ENCODE data around the gene GBA2.

Gene GBA2

GRCh38 chr9:35749515-35750255 lies 657 bp upstream of the GBA2 start:
- no peak for DNase-seq (ENCODE audit: low read depth in 1 of 2, low spot score in 1 of 2)
- Histone ChIP-seq H3K4me3 (replicated peaks; ENCODE audit: insufficient read depth, low read length) (peak overlapping the region; percentile 88), H3K27me3 (ENCODE audit: insufficient read depth, poor library complexity, severe bottlenecking) (no peaks in the 10 kb centered on the region), H3K27ac (replicated peaks) (peak overlapping the region; percentile 61)
- TF ChIP-seq SPI1 (IDR thresholded peaks at IDR 0.05; ENCODE audit: borderline replicate concordance, low read depth) (peak; percentile 29; the same call in 1 of the 2 replicates), POLR2AphosphoS5 (IDR thresholded peaks at IDR 0.05; ENCODE audit: low read depth) (no peak)

DNA sequence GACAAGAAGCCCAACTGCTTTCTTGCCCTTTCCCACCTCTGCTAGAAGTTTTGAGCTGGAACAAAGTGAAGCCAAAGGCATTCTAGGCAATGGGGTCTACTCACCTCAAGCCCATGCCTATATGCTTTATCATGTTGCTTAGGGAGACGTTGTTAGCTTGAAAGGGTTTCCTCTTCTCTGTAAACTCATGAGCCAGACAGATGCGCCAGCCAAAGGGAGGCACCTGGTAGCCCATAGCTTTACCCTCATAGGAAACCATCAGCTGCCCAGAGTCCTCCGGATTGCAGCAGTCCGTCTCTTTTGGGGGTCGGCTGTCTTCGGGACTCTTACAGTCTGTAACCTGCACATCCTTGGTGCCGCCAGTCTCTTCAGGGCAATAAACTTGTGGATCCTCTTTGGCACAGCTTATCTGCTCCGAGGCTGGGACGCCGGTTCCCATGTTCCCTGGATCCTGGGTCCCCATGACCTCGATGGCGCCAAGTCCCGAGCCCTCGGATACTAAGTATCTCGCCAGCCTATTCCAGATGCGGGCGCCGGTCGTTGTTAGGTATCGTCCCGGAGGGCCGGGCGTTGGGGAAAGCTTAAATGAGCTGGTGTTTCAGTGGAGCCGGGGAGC lies 678 bp downstream of the GBA2 start:
- Histone ChIP-seq H3K27ac (replicated peaks) (peak overlapping the region; percentile 49), H3K27me3 (ENCODE audit: insufficient read depth, poor library complexity, severe bottlenecking) (no peaks in the 10 kb centered on the region), H3K4me3 (replicated peaks; ENCODE audit: insufficient read depth, low read length) (peak overlapping the region; percentile 88)
- TF ChIP-seq GABPA (IDR thresholded peaks at IDR 0.05; ENCODE audit: low read depth), result no peak
- DNase-seq (ENCODE audit: low read depth in 1 of 2, low spot score in 1 of 2), result no peak

DNA sequence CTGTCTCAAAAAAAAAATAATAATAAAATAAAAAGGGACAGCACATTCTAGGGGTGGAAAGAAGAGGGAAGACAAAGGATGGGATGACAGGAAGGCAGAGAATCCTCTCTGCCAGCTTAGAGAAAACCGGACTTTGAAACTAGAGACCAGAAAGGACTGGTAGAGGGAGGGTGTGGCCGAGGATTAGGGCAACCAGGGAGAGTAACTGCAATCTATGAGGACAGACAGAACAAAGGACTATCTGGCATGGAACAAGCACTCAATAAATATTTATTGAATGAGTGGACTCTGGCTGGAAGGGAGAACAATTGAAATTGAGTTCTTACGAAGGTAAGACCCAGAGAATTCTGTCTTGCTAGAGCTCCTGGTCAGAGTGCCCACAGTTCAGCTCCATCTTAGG lies 2.4 kb downstream of the GBA2 start:
- TF ChIP-seq POLR2AphosphoS5 (IDR thresholded peaks at IDR 0.05; ENCODE audit: low read depth), result no peak
- no peak for TF ChIP-seq SPI1 (IDR thresholded peaks at IDR 0.05; ENCODE audit: borderline replicate concordance, low read depth)
- TF ChIP-seq, protein P1, sequence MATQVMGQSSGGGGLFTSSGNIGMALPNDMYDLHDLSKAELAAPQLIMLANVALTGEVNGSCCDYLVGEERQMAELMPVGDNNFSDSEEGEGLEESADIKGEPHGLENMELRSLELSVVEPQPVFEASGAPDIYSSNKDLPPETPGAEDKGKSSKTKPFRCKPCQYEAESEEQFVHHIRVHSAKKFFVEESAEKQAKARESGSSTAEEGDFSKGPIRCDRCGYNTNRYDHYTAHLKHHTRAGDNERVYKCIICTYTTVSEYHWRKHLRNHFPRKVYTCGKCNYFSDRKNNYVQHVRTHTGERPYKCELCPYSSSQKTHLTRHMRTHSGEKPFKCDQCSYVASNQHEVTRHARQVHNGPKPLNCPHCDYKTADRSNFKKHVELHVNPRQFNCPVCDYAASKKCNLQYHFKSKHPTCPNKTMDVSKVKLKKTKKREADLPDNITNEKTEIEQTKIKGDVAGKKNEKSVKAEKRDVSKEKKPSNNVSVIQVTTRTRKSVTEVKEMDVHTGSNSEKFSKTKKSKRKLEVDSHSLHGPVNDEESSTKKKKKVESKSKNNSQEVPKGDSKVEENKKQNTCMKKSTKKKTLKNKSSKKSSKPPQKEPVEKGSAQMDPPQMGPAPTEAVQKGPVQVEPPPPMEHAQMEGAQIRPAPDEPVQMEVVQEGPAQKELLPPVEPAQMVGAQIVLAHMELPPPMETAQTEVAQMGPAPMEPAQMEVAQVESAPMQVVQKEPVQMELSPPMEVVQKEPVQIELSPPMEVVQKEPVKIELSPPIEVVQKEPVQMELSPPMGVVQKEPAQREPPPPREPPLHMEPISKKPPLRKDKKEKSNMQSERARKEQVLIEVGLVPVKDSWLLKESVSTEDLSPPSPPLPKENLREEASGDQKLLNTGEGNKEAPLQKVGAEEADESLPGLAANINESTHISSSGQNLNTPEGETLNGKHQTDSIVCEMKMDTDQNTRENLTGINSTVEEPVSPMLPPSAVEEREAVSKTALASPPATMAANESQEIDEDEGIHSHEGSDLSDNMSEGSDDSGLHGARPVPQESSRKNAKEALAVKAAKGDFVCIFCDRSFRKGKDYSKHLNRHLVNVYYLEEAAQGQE (IDR thresholded peaks at IDR 0.05; ENCODE audit: insufficient replicate concordance, low read depth), result no peak
- TF ChIP-seq GABPA (IDR thresholded peaks at IDR 0.05; ENCODE audit: low read depth), result no peak
- no peak for TF ChIP-seq CTCF (IDR thresholded peaks at IDR 0.05; ENCODE audit: insufficient read depth, low read length)
- Histone ChIP-seq H3K27me3 (ENCODE audit: insufficient read depth, poor library complexity, severe bottlenecking) (no peaks in the 10 kb centered on the region), H3K4me3 (replicated peaks; ENCODE audit: insufficient read depth, low read length) (peak overlapping the region; percentile 88), H3K27ac (replicated peaks) (no peak overlapping the region)
- no peak for DNase-seq (ENCODE audit: low read depth in 1 of 2, low spot score in 1 of 2)

- no peak for TF ChIP-seq GABPA (IDR thresholded peaks at IDR 0.05; ENCODE audit: low read depth)
- no peak for TF ChIP-seq CTCF (IDR thresholded peaks at IDR 0.05; ENCODE audit: insufficient read depth, low read length)
- no peak for TF ChIP-seq POLR2AphosphoS5 (IDR thresholded peaks at IDR 0.05; ENCODE audit: low read depth)
- TF ChIP-seq SPI1 (IDR thresholded peaks at IDR 0.05; ENCODE audit: borderline replicate concordance, low read depth), result no peak
- TF ChIP-seq, protein P1 (IDR thresholded peaks at IDR 0.05; ENCODE audit: insufficient replicate concordance, low read depth), result no peak
- Histone ChIP-seq H3K27me3 (ENCODE audit: insufficient read depth, poor library complexity, severe bottlenecking) (no peaks in the 10 kb centered on the region), H3K4me3 (replicated peaks; ENCODE audit: insufficient read depth, low read length) (no peak overlapping the region), H3K27ac (replicated peaks) (no peak overlapping the region)
- DNase-seq (ENCODE audit: low read depth in 1 of 2, low spot score in 1 of 2), result no peak
These were observed 3.5 kb downstream of the GBA2 start for GRCh38 chr9:35745569-35745968.
